ENCODE measurements around the gene SLC22A1.

Gene SLC22A1

DNA sequence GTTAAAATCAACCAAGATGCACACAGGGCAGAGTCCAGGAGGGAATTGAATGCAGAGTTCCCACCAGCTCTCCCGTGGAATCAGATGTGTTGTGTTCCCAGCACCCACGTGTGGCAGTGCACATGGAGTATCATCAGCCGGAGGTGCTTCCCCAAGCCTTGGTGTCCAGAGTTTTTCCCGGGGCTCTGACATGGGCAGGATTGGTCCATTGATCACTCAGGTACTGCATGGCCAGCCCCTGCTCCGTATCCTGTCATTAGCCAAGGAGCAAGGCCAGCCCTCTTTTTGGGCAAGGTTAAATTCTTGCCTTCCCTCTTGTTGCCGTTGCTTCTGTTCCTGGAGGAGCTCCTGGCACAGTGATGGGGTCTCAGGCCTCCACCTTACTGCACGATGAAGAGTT, 28.6 kb upstream of the SLC22A1 start (continued):
- TF ChIP-seq KLF9 (tag by site-specific recombination; IDR thresholded peaks at IDR 0.05; ENCODE audit: low read depth) = no peak
- no peak for TF ChIP-seq ZNF747 (tag by site-specific recombination; IDR thresholded peaks at IDR 0.05)

DNA sequence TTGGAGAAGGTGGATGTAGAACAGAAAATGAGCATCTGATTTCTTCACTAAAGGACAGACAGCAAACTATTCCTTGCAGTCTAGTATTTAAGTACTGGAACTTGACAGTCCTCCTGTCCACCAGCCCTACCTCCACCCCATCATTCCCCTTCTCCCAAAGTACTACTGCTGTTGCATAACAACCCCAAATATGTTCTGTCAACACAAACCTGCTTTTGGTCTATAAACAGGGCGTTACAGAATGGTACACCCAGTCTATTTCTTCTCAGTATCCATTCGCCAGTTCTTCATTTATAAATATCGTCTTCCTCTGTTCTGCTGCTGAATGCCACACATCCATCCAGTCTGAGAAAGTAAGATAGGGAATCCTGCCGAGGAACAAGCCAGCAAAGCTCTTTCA, 27.7 kb upstream of the SLC22A1 start:
- H3K4me3 ChIP-seq (ENCODE audit: low read depth, low read length) = no peak overlapping the region
- ChIA-PET CTCF (interaction anchor here (1.2 to 1.4 kb wide), 2 partner anchors 21 to 44 kb away, joined by 3 to 4 read pairs; no protein-coding TSS in a partner anchor), POLR2A (no interaction called here)
- TF ChIP-seq ZEB2 (tag by site-specific recombination; IDR thresholded peaks at IDR 0.05) (no peak), SCRT1 (tag by site-specific recombination; IDR thresholded peaks at IDR 0.05; ENCODE audit: borderline replicate concordance) (no peak), GLI2 (tag by site-specific recombination; IDR thresholded peaks at IDR 0.05; ENCODE audit: borderline replicate concordance, low read depth) (no peak), ZNF341 (tag by site-specific recombination; IDR thresholded peaks at IDR 0.05; ENCODE audit: low read depth) (no peak)
- TF ChIP-seq, protein P1, sequence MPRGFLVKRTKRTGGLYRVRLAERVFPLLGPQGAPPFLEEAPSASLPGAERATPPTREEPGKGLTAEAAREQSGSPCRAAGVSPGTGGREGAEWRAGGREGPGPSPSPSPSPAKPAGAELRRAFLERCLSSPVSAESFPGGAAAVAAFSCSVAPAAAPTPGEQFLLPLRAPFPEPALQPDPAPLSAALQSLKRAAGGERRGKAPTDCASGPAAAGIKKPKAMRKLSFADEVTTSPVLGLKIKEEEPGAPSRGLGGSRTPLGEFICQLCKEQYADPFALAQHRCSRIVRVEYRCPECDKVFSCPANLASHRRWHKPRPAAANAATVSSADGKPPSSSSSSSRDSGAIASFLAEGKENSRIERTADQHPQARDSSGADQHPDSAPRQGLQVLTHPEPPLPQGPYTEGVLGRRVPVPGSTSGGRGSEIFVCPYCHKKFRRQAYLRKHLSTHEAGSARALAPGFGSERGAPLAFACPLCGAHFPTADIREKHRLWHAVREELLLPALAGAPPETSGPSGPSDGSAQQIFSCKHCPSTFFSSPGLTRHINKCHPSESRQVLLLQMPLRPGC (tag by site-specific recombination; IDR thresholded peaks at IDR 0.05) = no peak
- H3K9me3 ChIP-seq (ENCODE audit: control insufficient read depth, insufficient read depth, low read depth, low read length) = no peaks in the 10 kb centered on the region
- H3K27ac ChIP-seq (ENCODE audit: extremely low read depth, low read depth, low read length) = no peak overlapping the region
- peaks cover 5 to 97% of the 10 kb centered on the region in 2 experiments; a peak in 2 of 3 replicates for H3K36me3 ChIP-seq (ENCODE audit: control insufficient read depth in 2 of 2, insufficient read depth in 1 of 2, low read length in 2 of 2)
- H3K4me1 ChIP-seq (ENCODE audit: control insufficient read depth, insufficient read depth, low read length) = no peaks in the 10 kb centered on the region

- ChIA-PET CTCF (no interaction called here), POLR2A (no interaction called here)
- Histone ChIP-seq H3K4me1 (ENCODE audit: control insufficient read depth, insufficient read depth, low read length) (no peaks in the 10 kb centered on the region), H3K9me3 (ENCODE audit: control insufficient read depth, insufficient read depth, low read depth, low read length) (no peaks in the 10 kb centered on the region), H3K27ac (ENCODE audit: extremely low read depth, low read depth, low read length) (no peak overlapping the region), H3K36me3 (ENCODE audit: control insufficient read depth in 2 of 2, insufficient read depth in 1 of 2, low read length in 2 of 2) (peaks cover 0 to 89% of the 10 kb centered on the region in 2 experiments; a peak in 2 of 3 replicates), H3K4me3 (ENCODE audit: low read depth, low read length) (no peak overlapping the region)
- no peak for TF ChIP-seq ZNF132 (tag by site-specific recombination; IDR thresholded peaks at IDR 0.05; ENCODE audit: borderline replicate concordance)
- no peak for TF ChIP-seq ZNF211 (tag by site-specific recombination; IDR thresholded peaks at IDR 0.05; ENCODE audit: low read depth)
- no peak for TF ChIP-seq HIC1 (tag by site-specific recombination; IDR thresholded peaks at IDR 0.05)
- no peak for TF ChIP-seq ZNF10 (tag by site-specific recombination; IDR thresholded peaks at IDR 0.05)
- no peak for TF ChIP-seq ZNF266 (tag by site-specific recombination; IDR thresholded peaks at IDR 0.05; ENCODE audit: low read depth)
- no peak for TF ChIP-seq ZNF184 (tag by site-specific recombination; IDR thresholded peaks at IDR 0.05)
- TF ChIP-seq ZBTB21 (tag by site-specific recombination; IDR thresholded peaks at IDR 0.05) = no peak
These were observed 26.3 kb upstream of the SLC22A1 start for GRCh38 chr6:160095146-160095845.
